GM12892 (cell line): ENCODE results near the gene VPS13D.

Experiments used
- POLR2A ChIP-seq: IDR thresholded peaks from 2 replicates; pipeline ENCODE4 v1.6.1; 2011; ENCODE audit warnings: low read depth, low read length, control low read depth
- POLR2AphosphoS5 ChIP-seq: IDR thresholded peaks from 2 replicates; pipeline ENCODE4 v1.6.1; 2011; ENCODE audit warnings: low read depth, low read length, control low read depth
- TAF1 ChIP-seq: IDR thresholded peaks from 2 replicates; pipeline ENCODE4 v1.6.1; 2011; ENCODE audit warnings: low read depth, mild to moderate bottlenecking, control low read depth, low read length, borderline replicate concordance

DNA sequence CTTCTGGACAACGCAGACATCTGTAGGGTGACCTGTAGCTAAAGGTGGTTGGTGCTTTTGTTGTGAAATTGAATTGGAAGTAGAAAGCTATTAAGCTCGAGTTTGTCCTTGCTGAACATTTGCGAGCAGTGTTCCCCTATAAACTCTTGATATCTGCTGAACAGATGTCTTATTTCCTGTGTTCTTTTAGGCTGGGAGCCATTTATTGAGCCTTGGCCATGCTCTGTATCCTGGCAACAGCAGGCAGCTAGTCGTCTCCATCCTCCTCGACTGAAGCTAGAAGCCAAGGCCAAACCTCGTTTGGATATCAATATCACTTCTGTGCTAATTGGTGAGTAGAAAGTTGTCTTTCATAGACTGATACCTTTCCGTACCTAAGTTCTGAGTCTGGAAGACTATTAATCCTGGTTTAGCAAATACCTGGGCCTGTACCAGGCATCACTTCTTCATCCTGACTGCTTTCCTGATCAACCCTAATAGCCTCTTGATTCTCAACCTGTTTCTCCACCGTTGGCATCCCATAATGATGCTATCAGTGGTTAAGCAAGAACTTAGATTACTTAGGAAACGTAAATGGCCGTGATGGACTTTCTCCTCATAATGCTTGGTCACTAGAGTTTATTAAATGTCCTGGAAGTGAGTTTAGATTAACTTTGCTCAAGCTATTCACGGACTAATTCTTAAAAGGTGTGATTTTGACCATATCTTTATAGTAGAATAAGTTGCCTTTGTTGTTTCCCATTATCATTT is 103.4 kb downstream of the VPS13D start:
- TF ChIP-seq POLR2A (no peak), POLR2AphosphoS5 (no peak), TAF1 (no peak)
